Measurements from ENCODE around the gene IL22RA1.

The IL22RA1 gene

DNA sequence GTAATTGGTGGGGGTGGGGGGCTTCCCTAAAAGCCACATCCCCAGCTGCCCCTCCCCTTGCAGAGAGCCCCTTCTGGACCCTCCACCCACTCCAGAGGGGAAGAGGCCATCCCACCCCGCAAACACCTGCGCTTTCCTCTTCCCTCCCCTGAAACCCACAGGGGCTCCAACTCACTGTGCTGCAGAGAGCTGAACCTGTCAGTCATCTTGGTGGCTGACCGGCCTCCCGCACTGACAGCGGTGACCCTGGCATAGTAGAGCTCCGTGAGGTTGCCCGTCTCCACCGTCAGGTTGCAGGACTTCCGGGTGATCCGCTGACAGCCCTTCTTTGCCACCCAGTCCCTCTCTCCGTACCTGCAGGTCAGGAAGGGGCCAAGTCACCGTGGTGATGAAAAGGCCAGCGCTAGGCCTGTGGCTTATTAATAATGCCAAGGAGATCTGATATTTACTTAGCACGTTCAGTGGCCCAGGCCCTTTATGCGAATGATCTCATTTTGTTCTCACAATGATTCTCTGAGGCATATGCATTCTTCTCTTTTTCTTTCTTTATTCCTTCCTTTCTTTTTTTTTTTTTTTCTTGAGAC, 5.9 kb downstream of the IL22RA1 start:
- no peak for DNase-seq

DNA sequence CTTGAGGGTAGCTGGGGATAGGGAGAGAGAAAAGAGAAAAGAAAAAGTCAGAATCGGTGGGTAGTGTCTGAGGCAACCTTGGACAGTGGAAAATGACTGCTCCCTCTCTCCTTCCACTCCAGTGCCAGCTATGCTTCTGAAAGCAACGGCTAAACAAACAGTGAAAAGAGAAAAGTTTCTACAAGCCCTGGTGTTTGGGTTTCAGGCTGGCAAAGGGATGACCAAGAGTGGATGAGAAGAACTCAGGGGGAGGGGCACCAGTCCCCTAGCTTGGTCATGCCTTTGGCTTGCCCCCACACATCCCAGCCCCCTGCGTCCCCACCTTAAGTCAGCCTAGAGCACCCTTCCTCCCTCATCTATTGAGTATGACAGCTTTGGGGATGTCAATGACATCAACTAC, 8.6 kb downstream of the IL22RA1 start:
- DNase-seq, result no peak

DNA sequence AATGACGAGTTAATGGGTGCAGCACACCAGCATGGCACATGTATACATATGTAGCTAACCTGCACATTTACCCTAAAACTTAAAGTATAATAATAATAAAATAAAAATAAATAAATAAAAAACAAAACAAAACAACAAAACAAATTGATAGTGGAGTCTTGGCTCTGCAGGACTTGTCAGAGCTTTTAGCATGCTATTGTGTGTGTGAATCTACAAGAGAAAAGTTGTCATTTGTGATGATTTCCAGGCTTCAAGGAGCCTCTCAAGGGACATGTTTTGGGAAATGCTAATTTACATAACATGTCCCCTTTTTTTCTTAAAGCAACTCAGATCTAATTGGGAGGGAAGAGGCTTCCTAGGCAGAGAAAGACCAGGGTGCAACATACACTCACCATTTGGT, 9.1 kb downstream of the IL22RA1 start:
- no peak for DNase-seq

DNA sequence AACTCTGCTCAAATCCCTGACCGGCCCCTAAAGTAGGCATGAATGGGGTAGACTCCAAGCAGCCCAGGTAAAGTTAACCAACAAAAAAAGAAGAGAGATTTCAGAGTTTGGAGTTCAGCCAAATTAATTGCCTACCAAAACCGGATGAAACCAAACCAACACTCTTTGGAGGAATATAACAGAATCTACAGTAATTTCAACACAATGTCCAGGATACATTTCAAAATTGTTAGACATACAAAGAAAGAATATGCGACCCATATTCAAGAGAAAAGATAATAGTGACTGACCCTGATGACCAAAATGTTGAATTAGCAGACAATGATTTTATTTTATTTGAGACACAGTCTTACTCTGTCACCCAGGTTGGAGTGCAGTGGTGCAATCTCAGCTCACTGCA, 12.6 kb downstream of the IL22RA1 start:
- DNase-seq, result no peak

DNA sequence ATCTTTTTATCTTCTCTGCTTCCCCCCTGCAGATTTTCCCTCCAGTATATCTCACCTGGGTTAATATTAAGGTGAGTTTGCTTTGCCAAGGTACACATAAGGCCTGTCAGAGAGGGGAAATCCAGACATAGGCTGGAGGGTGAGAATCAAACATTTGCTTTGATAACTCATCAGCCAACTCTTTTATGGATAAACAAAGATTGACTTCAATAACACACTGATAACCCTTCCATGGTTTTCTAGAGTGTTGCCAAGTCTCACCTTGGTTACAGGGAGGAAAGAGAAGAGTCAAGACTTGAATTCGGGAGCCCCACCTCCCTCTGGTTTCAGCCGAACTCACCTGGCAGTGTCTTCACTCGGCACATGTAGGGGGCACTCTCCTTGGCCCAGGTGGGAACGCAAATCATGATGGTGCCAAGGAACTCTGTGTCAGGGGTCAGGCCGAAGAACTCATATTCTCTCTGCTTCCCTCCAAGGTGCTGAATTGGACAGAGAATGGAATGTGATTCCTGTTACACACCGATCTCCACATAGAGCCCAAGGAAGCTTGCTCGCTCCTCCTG, 15.1 kb downstream of the IL22RA1 start:
- no peak for DNase-seq

DNA sequence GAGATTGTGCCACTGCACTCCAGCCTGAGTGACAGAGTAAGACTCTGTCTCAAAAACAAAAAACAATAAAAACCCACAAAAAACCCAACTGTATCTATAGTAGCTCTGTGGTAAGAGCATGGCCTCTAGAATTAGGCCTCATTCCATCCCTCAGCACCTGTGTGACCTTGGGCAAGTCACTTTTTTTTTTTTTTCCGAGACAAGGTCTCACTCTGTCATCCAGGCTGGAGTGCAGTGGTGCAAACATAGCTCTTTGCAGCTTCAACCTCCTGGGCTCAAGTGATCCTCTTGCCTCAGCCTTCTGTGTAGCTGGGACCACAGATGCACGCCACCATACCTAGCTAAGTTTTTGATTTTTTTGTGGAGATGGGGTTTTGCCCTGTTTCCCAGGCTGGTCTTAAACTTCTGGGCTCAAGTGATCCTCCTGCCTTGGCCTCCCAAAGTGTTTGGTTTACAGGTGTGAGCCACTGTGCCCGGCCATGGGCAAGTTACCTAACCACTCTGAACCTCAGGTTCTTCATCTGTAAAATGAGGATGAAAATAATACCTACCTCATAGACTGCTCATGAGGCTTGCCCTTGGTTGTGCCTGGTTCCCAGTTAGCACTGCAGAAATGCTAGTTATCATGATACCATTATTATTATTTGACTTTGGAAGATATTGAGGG, 15.7 kb downstream of the IL22RA1 start:
- no peak for DNase-seq

DNA sequence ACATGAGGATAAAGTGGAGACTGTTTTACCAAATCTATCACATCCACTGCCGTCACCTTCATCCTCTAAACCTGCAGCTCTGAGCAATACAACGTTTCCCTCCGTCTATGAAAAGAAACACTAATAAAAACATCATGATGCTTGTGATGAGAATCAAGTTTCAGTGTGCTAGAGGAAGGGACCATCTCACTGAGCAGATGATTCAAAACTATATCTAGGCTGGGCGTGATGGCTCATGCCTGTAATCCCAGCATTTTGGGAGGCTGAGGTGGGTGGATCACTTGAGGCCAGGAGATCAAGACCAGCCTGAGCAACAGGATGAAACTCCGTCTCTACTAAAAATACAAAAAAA, 16.3 kb downstream of the IL22RA1 start:
- no peak for DNase-seq

DNA sequence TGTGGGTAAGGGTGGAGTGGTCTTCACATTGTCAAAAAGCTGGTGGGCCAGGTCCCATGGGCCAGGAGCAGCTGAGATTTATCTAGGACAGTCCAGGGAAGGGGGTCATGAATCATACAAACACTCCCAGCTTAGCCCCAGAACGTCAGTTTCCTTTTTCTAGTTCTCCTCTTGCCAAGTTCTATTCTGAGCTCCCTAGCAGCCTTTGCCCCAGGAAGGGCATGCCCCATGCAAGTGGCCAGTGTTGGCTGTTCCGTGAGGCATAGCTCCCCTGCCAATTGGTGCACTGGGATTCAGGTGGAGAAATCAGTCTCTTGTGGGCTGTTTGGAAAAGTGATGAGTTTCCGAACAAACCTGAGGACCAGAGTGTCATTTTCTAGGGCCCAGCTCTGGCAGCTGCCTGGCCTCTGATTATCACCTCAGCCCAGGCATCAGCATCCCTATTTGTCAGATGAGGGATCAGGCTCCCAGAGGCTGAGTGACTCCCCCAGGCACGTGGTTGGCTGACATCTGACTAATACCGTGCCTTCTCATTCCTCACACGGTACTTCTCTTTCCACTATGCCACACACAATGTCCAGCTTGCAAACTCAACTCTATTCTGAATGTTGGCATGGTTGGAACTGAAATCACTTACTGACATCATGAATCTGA, 16.8 kb downstream of the IL22RA1 start:
- no peak for DNase-seq

DNA sequence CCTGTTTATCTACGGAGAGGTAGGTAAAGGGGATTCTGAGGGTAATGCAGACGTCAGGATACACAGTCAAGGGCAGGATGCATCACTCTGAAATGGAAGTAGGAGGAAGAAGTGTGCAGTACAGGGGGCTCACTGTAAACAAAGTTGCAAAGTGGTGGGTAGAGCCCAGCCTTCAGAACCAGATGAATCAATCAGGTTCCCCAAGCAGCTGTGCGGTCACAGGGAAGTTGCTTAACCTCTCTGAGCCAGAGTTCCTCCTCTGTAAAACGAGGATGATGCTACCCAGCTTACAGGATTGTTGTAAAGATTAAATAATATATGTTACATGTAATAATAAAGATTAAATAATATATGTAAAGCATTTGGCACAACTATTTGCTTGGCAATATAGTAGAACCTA, 17.5 kb downstream of the IL22RA1 start:
- DNase-seq, result no peak

DNA sequence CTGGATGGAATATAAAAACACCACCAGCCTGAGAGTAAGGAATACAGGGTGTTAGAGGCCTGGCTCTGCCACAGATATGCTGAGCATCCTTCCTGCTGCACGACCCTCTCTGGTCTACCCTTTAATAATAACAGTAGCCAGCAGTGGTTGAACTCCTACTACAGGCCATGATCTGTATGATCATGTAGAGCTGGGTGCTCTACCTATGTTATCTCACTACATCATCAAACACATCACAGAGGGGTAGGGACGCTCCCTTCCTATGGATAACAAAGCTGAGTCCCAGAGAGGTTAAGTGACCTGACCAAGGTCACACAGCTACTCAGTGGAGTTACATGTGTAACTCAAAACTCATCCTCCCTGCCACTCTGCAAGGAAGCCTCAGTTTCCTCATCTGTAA, 18.0 kb downstream of the IL22RA1 start:
- no peak for DNase-seq

DNA sequence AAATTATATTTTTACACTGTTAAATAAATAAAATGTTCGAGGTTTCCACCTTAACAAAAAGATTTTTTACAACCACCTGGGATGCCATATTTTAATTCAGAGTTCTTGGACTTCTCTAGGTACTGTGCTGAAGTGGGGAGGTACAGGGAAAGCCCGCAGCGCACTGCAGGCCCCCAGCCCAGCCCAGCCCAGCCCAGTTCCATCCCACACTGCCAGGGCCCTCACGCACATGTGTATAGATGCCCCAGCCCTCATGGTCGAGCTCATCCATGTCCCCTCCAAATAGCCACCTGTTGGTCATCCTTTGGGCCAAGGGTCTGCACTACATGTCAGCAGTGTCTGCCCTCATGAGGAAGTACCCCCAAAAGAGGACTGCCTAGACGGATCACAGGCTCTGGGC, 19.3 kb downstream of the IL22RA1 start:
- DNase-seq, result no peak

DNA sequence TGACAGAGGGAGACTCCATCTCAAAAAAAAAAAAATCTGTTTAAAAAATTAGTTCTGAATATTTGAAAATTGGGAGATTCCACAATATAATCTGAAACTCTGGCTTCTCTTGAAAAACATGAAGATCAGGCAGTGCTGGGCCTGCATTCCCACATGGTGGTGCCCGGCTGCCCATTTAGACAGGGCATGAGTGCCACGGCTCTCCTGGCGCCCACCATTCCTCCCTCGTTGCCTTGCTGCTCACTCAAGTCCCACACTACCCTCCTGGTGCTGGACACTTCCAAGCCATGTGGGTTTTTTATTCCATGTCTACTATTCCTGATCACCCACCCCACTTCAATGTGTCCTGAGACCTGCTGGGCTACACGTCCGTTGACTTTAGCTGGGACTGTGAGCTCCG, 20.2 kb downstream of the IL22RA1 start:
- DNase-seq, result no peak

DNA sequence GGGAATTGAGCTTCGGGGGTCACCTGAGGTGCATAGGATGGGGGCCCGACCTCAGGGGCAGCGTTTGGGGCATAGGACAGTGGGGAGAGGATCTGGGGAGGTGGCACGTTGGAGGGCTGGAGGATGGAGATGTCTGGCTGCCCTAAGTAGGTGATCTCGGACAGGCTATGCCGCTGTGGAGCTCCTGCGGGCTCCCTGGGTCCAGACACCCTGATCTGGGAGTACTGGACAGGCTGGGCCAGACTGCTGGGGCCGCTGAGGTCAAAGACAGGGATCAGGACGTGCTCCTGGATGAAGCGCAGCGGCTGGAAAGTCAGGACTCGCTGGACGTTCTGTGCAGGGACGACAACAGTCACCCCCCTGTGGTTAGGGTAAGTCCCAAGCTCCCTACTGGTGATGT, 21.5 kb downstream of the IL22RA1 start:
- no peak for DNase-seq

DNA sequence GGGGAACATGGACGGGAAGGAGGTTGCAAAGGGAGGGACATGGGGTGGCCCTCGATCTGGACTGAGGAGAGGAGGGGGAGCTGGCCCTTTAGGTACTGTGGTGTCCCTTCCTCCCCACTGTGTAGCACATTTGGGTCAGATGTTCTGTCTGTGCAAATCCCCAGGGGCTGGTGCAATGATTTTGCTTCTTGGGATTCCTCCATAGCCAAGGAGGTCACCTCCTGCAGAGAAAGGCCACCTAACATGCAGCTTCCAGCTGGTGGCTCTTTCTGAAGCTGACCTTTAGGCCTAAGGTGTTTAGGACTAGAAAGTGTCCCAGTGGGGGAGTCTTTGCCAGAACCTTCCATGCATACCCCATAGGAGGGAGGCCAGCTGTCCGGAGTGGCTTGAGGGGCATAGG, 22.0 kb downstream of the IL22RA1 start:
- DNase-seq, result no peak

DNA sequence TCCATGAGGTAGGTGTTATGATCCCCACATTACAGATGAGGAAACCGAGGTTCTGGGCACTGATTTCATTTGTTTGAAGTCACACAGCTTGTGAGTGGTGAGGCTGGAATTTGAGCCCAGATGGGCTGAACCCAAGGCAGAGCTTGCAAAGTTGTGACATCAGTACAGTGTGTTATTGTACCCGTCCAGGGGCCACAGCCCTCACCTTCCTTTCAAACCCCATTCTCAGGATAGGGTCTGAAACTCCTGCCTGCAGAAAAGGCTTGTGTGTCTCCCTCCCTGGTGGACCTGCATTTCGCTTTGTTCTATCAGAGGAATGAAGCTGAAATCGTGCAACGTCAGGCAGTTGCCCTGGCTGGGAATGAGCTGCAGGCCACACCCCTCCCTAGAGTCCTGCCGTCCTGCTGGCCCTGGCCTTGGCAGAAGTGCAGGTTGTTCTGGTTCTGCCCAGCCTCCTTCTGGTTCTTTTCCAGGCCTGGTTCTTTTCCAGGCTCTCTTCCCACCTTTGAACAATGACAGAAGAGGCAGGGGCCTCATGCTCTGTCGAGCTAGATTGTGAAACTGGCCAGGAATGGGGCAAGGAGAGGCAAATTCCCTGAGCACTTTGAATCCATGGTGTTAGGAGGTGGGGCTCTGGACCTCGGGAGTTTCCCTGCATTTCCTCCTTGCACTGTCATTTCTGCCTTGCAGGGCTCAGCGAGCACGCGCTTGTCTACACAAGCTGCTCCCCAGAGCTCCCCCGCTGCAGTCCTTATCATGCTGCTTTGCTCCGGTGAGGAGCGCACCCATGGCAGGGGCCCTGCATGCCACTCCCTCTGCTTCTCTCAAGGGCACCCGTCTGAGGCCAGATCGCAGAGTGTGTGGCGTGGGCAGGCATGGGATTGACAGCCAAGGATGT, 22.8 kb downstream of the IL22RA1 start:
- no peak for DNase-seq

DNA sequence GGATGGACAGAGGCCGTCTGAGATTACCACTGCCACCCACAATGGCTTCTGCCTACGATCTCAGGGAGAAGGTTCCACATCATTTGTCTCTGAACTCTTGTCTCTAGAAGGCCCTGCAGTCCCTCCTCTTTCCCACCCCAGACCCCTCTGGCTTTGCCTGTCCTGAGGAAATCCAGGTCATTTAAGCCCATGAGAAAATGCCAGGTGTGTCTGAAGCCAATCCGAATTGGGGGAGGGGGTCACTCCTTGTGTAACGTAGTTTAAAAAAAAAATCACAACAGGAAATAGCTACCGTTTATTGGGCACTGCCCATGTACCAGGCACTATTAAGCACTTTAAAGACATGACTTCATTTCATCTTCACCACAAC, 23.5 kb downstream of the IL22RA1 start:
- DNase-seq, result no peak

DNA sequence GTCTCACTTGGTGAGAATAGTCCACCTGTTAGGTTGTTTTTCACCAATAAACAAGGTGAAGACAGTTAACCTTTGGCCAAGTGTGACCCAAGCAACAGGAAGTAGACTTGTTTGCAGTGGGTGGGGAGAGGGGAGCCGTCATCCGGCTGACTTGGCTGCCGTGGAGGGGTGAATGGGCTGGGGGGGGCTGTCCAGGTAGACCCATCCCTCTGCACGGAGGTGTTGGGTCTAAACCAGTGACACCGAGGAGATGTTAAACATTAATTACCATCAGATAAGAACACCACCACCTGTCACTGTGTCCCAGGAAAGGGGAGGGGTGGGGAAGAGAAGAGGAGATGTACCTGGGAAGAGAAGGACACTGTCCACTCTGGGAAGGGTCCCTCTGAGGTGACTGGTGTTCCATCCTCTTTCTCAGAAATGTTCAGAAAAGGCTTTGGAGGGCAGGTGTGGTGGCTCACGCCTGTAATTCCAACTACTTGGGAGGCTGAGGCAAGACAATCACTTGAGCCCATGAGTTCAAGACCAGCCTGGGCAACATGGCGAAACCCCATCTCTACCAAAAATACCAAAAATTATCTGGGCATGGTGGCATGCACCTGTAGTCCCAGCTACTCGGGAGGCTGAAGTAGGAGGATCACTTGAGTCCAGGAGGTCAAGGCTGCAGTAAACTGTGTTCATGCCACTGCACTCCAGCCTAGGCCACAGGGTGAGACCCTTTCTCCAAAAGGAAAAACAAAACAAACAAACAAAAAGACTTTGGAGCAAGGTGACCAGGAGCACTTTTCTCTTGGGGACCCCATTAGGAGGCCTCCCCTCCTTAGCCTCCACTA, 24.3 kb downstream of the IL22RA1 start:
- no peak for DNase-seq

DNA sequence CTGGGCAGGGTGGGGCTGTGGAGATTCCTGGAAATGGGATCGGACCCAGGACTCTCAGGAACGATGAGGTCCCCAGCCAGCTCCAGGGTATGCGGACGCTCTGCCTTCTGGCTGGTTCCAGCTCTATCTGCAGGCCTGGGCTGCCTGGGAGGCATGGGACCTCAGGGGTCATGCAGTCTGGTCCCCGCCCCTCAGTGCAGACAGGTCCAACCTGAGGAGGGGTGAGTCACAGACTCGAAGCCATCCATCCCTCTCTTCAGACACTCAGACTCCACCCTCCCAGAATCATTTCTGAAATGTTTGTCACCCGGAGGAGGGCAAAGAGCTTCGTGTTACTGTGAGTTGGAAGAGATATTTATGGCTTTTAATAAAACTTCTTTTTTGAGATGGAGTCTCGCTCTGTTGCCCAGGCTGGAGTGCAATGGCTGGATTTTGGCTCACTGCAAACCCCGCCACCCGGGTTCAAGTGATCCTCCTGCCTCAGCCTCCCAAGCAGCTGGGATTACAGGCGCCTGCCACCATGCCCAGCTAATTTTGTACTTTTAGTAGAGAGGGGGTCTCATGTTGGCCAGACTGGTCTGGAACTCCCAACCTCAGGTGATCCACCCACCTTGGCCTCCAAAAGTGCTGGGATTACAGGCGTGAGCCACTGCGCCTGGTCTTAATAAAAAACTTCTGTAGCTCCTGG, 25.1 kb downstream of the IL22RA1 start:
- no peak for DNase-seq

DNA sequence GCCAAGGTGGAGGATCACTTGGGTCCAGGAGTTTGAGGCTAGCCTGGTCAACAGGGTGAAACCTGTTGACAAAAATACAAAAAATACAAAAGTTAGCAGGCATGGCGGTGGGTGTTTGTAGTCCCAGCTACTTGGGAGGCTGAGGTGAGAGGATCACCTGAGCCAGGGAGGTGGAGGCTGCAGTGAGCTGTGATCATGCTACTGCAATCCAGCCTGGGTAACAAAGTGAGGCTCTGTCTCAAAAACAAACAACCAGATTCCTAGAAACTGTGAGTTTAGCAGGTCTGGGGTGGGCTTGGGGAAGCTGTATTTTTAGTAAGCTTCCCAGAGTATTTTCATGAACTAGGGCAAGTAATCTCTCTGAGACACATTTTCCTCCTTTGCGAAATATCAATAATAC, 25.8 kb downstream of the IL22RA1 start:
- no peak for DNase-seq

DNA sequence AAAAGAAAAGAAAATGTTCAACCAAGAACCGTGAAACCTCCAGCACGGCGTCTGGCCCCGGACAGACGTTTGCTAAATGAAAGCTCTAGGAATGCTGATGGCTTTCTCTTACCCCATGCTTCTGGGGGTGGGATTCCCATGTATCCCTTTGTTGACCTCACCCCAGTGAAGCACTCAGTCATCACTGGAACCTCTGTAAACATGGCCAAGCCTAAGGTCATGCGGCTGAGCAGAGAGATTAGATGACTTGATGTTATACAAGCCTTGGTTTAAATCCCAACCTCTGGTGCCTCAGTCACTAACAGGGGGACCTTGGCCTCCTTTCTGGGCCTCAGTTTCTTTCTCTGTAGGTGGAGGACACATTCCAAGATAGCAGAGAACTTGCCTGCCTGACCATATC, 28.2 kb downstream of the IL22RA1 start:
- DNase-seq, result no peak

DNA sequence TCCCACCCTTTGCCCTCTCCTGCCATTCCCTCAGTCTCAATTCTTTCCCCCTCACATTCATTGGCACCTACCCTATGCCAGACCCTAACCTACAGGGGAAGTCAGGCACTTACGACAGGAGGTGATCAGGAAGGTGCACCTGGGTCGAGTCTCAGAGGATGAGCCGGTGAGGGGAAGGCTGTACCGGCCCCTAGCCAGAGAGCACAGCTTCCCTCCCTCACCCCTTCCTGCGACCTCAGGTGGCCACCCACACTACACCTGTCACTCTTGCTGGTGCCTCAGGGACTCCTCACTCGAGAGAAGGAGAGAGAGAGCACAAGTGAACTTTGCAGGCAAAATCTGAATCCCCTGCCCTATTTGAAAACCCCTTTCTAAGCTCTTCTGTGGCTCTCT, 29.3 kb downstream of the IL22RA1 start:
- no peak for DNase-seq
